Lower leg skin (tissue), 4 donors: ENCODE measurements around the gene EMP2. TPM values are rescaled to one million over a fixed set of nuclear protein-coding genes. Genes with fewer than 3 reads are reported as not detected.
A peak's percentile ranks its signal among the peaks of the same experiment; 100 is the strongest.

ENCODE experiments used
- DNase-seq, 2 donors: peaks; one replicate each; pipeline ENCODE4 v3.0.0-alpha.2; 2019; ENCODE audit warnings: low spot score in 2 of 2
- H3K4me3 ChIP-seq: fragments of 200-600 bp; sonication (generic); 2 replicates; pipeline ENCODE4 v1.5.1; 2017; ENCODE audit warnings: mild to moderate bottlenecking, low read depth; ENCODE audit not compliant: poor library complexity, severe bottlenecking
- CTCF ChIP-seq, 3 donors: fragments of 450-650 bp; IDR thresholded peaks; one replicate each; pipeline ENCODE4 v1.5.1; 2016; ENCODE audit warnings: antibody characterized with exemption in 3 of 3, mild to moderate bottlenecking in 3 of 3, moderate library complexity in 2 of 3
- POLR2A ChIP-seq, 2 donors: fragments of 450-650 bp; IDR thresholded peaks; one replicate each; pipeline ENCODE4 v1.6.1; 2016 to 2017; ENCODE audit warnings: antibody characterized with exemption in 2 of 2, mild to moderate bottlenecking in 1 of 2, moderate library complexity in 1 of 2
- WGBS, 2 donors: methylation state at CpG; one replicate each; pipeline ENCODE4 v1.1.5; 2018; 5-methylcytosine and 5-hydroxymethylcytosine counted together
- intact Hi-C: fragments of 100-400 bp; cut with DNase I; formaldehyde crosslinking; loops from one replicate; pipeline ENCODE4 v1.15.0; 2023; ENCODE audit warnings: low total_unique reads
- total RNA-seq, 4 donors: library from RNA; depleted of rRNA; stranded (reverse); fragments of >200 nt; gene quantifications; one replicate each; pipeline ENCODE4 v1.1.0, GENCODE V29; 2016

The EMP2 gene
- total RNA-seq, 4 donors from 2014 or later, result 74.1 to 167 (median 104) TPM

- WGBS, 2 donors, result 67 to 74% methylated on average over 5 of the region's 5 CpGs
- H3K4me3 ChIP-seq, result no peak overlapping the region
- DNase-seq, result no peak
- intact Hi-C loops, result no loop called here
- TF ChIP-seq CTCF (IDR thresholded peaks at IDR 0.05) (no peak), POLR2A (IDR thresholded peaks at IDR 0.05) (no peak)
Observed at GRCh38 chr16:10589109-10589508, 8.7 kb upstream of the EMP2 start.

GRCh38 chr16:10587622-10588021 is 7.2 kb upstream of the EMP2 start:
- no peak for DNase-seq
- no peak for TF ChIP-seq POLR2A (IDR thresholded peaks at IDR 0.05)
- TF ChIP-seq CTCF (IDR thresholded peaks at IDR 0.05), result no peak
- intact Hi-C loops, result no loop called here
- 68 to 71% methylated on average over 2 of the region's 2 CpGs for WGBS, 2 donors
- no peak overlapping the region for H3K4me3 ChIP-seq

GRCh38 chr16:10584981-10585438 is 4.6 kb upstream of the EMP2 start:
- H3K4me3 ChIP-seq, result no peak overlapping the region
- intact Hi-C loops, result no loop called here
- WGBS, 2 donors, result 49 to 64% methylated on average over 5 of the region's 5 CpGs
- TF ChIP-seq POLR2A (IDR thresholded peaks at IDR 0.05) (no peak), CTCF (IDR thresholded peaks at IDR 0.05) (no peak)
- DNase-seq, result no peak

GRCh38 chr16:10583269-10583668 is 2.9 kb upstream of the EMP2 start:
- no peak overlapping the region for H3K4me3 ChIP-seq
- 73 to 80% methylated on average over 4 of the region's 4 CpGs for WGBS, 2 donors
- DNase-seq, result no peak
- intact Hi-C loops, result no loop called here
- no peak for TF ChIP-seq CTCF (IDR thresholded peaks at IDR 0.05)
- TF ChIP-seq POLR2A (IDR thresholded peaks at IDR 0.05), result no peak

GRCh38 chr16:10581507-10581906 is 1.1 kb upstream of the EMP2 start:
- DNase-seq, result no peak
- intact Hi-C loops, result no loop called here
- no peak overlapping the region for H3K4me3 ChIP-seq
- 61 to 63% methylated on average over 2 of the region's 2 CpGs for WGBS, 2 donors
- no peak for TF ChIP-seq CTCF (IDR thresholded peaks at IDR 0.05)
- no peak for TF ChIP-seq POLR2A (IDR thresholded peaks at IDR 0.05)

- peak overlapping the region; percentile 83 for H3K4me3 ChIP-seq
- intact Hi-C loops, result no loop called here
- 7 to 18% methylated on average over 7 of the region's 7 CpGs for WGBS, 2 donors
- no peak for DNase-seq
- no peak for TF ChIP-seq POLR2A (IDR thresholded peaks at IDR 0.05)
- TF ChIP-seq CTCF (IDR thresholded peaks at IDR 0.05), result no peak
Observed at GRCh38 chr16:10580883-10581247, 467 bp upstream of the EMP2 start.
